Activated CD4-positive, alpha-beta T cell treated with anti-CD3 and anti-CD28 coated beads, Interleukin-2, amount 10 ng/mL, durations not matched to agents 7 days and 5 days (primary cell): ENCODE measurements around the gene MBLAC2. TPM values are rescaled to one million over a fixed set of nuclear protein-coding genes. Genes with fewer than 3 reads are reported as not detected.

ENCODE experiments used
- CTCF ChIA-PET: fragments of 350-600 bp; sonication (Branson Sonifier 250); formaldehyde crosslinking; loops from one replicate; lab custom pipeline; 2021; ENCODE audit warnings: antibody characterized with exemption; lab: Charles Lee
- POLR2A ChIA-PET: fragments of 350-600 bp; sonication (Branson Sonifier 250); formaldehyde crosslinking; loops from one replicate; lab custom pipeline; 2021; ENCODE audit warnings: antibody characterized with exemption; lab: Charles Lee
- DNase-seq: peaks from one replicate; pipeline ENCODE4 v3.0.0-alpha.2; 2020
- H3K27ac Mint-ChIP-seq: one replicate; pipeline ENCODE4 v1.8.0; 2021; ENCODE audit warnings: mild to moderate bottlenecking, moderate library complexity, mixed read lengths
- H3K27me3 Mint-ChIP-seq: one replicate; pipeline ENCODE4 v1.8.0; 2021; ENCODE audit warnings: mixed read lengths
- H3K36me3 Mint-ChIP-seq: one replicate; pipeline ENCODE4 v1.8.0; 2021; ENCODE audit warnings: low read depth, mixed read lengths
- H3K4me1 Mint-ChIP-seq: one replicate; pipeline ENCODE4 v1.8.0; 2021; ENCODE audit warnings: mixed read lengths
- H3K4me3 Mint-ChIP-seq: one replicate; pipeline ENCODE4 v1.8.0; 2021; ENCODE audit warnings: mild to moderate bottlenecking, moderate library complexity, mixed read lengths
- H3K9me3 Mint-ChIP-seq: one replicate; pipeline ENCODE4 v1.8.0; 2021; ENCODE audit warnings: mixed read lengths
- total RNA-seq, 2 experiments: library from RNA; stranded (reverse); gene quantifications; one replicate each; pipeline ENCODE4 v1.2.3, GENCODE V29; 2021

The MBLAC2 gene
- total RNA-seq, 2 experiments from 2014 or later, result 6.1 to 7.3 TPM

GRCh38 chr5:90438100-90438499, 36.5 kb downstream of the MBLAC2 start:
- Mint-ChIP-seq H3K27ac (no peak overlapping the region), H3K9me3 (no peaks in the 10 kb centered on the region), H3K27me3 (peaks cover 18% of the 10 kb centered on the region), H3K4me1 (peaks cover 10% of the 10 kb centered on the region), H3K36me3 (no peaks in the 10 kb centered on the region), H3K4me3 (no peak overlapping the region)
- DNase-seq, result no peak
- ChIA-PET POLR2A (interaction anchor here (0.6 kb wide), 1 partner anchor 11 kb away, joined by 4 read pairs; no protein-coding TSS in a partner anchor), CTCF (interaction anchor here (1.1 kb wide), 1 partner anchor 88 kb away, joined by 3 read pairs; no protein-coding TSS in a partner anchor)

- peaks cover 18% of the 10 kb centered on the region for H3K27me3 Mint-ChIP-seq
- H3K4me1 Mint-ChIP-seq, result peaks cover 10% of the 10 kb centered on the region
- ChIA-PET CTCF (no interaction called here), POLR2A (interaction anchor here (0.6 kb wide), 1 partner anchor 11 kb away, joined by 4 read pairs; no protein-coding TSS in a partner anchor)
- no peak overlapping the region for H3K4me3 Mint-ChIP-seq
- H3K36me3 Mint-ChIP-seq, result no peaks in the 10 kb centered on the region
- DNase-seq, result no peak
- no peak overlapping the region for H3K27ac Mint-ChIP-seq
- H3K9me3 Mint-ChIP-seq, result no peaks in the 10 kb centered on the region
Measured at GRCh38 chr5:90437663-90438062, 36.9 kb downstream of the MBLAC2 start.

- H3K4me1 Mint-ChIP-seq, result no peaks in the 10 kb centered on the region
- no peaks in the 10 kb centered on the region for H3K9me3 Mint-ChIP-seq
- H3K4me3 Mint-ChIP-seq, result no peak overlapping the region
- peaks cover 31% of the 10 kb centered on the region for H3K27me3 Mint-ChIP-seq
- no peak overlapping the region for H3K27ac Mint-ChIP-seq
- DNase-seq, result peak; percentile 57
- ChIA-PET POLR2A (no interaction called here), CTCF (no interaction called here)
- H3K36me3 Mint-ChIP-seq, result no peaks in the 10 kb centered on the region
Measured at GRCh38 chr5:90434116-90434714, 40.4 kb downstream of the MBLAC2 start.

GRCh38 chr5:90424245-90424644, 50.3 kb downstream of the MBLAC2 start:
- H3K27ac Mint-ChIP-seq, result no peak overlapping the region
- no peaks in the 10 kb centered on the region for H3K9me3 Mint-ChIP-seq
- no peak overlapping the region for H3K4me3 Mint-ChIP-seq
- ChIA-PET CTCF (no interaction called here), POLR2A (no interaction called here)
- H3K27me3 Mint-ChIP-seq, result peaks cover 31% of the 10 kb centered on the region
- DNase-seq, result no peak
- H3K36me3 Mint-ChIP-seq, result no peaks in the 10 kb centered on the region
- no peaks in the 10 kb centered on the region for H3K4me1 Mint-ChIP-seq

- POLR2A ChIA-PET, result no interaction called here
Measured at GRCh38 chr5:90421136-90421535, 53.4 kb downstream of the MBLAC2 start.

GRCh38 chr5:90418214-90418613, 56.4 kb downstream of the MBLAC2 start:
- ChIA-PET CTCF (no interaction called here), POLR2A (no interaction called here)
- Mint-ChIP-seq H3K9me3 (no peaks in the 10 kb centered on the region), H3K36me3 (no peaks in the 10 kb centered on the region), H3K27me3 (peaks cover 19% of the 10 kb centered on the region), H3K4me1 (no peaks in the 10 kb centered on the region), H3K4me3 (no peak overlapping the region), H3K27ac (no peak overlapping the region)
- no peak for DNase-seq

More at GRCh38 chr5:90421136-90421535, 53.4 kb downstream of the MBLAC2 start:
- H3K27ac Mint-ChIP-seq, result no peak overlapping the region
- no peak overlapping the region for H3K4me3 Mint-ChIP-seq
- DNase-seq, result no peak
- H3K27me3 Mint-ChIP-seq, result peaks cover 28% of the 10 kb centered on the region
- H3K36me3 Mint-ChIP-seq, result no peaks in the 10 kb centered on the region
- CTCF ChIA-PET, result no interaction called here
- no peaks in the 10 kb centered on the region for H3K4me1 Mint-ChIP-seq
- H3K9me3 Mint-ChIP-seq, result no peaks in the 10 kb centered on the region

GRCh38 chr5:90410178-90410762, 64.3 kb downstream of the MBLAC2 start:
- Mint-ChIP-seq H3K4me3 (no peak overlapping the region), H3K27me3 (no peaks in the 10 kb centered on the region), H3K27ac (no peak overlapping the region), H3K36me3 (peaks cover 12% of the 10 kb centered on the region), H3K9me3 (no peaks in the 10 kb centered on the region), H3K4me1 (peaks cover 18% of the 10 kb centered on the region)
- ChIA-PET POLR2A (interaction anchor here (0.5 to 1.2 kb wide), 3 partner anchors 64 to 172 kb away, joined by 3 to 6 read pairs (median 3); partner anchors contain the start of genes MBLAC2 and POLR3G), CTCF (interaction anchor here (1.0 to 1.3 kb wide), 5 partner anchors 9 to 120 kb away, joined by 3 to 5 read pairs (median 3); partner anchors contain the start of genes LYSMD3, MBLAC2 and POLR3G)
- DNase-seq, result no peak

- no peak within 1 kb of the TSS for H3K27ac Mint-ChIP-seq
- H3K4me3 Mint-ChIP-seq, result no peak within 1 kb of the TSS
- H3K4me1 Mint-ChIP-seq, result peaks cover 18% of the 10 kb centered on the region
- peaks cover 16% of the 10 kb centered on the region for H3K36me3 Mint-ChIP-seq
- peak; percentile 93 for DNase-seq
- H3K9me3 Mint-ChIP-seq, result no peaks in the 10 kb centered on the region
- no peaks in the 10 kb centered on the region for H3K27me3 Mint-ChIP-seq
- ChIA-PET CTCF (interaction anchor here (1.0 to 1.3 kb wide), 5 partner anchors 9 to 121 kb away, joined by 3 to 5 read pairs (median 3); partner anchors contain the start of genes LYSMD3, MBLAC2 and POLR3G), POLR2A (interaction anchor here (0.5 to 1.2 kb wide), 3 partner anchors 65 to 173 kb away, joined by 3 to 6 read pairs (median 3); partner anchors contain the start of genes MBLAC2 and POLR3G)
Measured at GRCh38 chr5:90409318-90410177, 65.0 kb downstream of the MBLAC2 start, which contains the start of gene CETN3. CETN3 (minus strand) TSS chr5:90409756; CDS start chr5:90409661, 95 bp downstream.

GRCh38 chr5:90408571-90409317, 65.8 kb downstream of the MBLAC2 start:
- Mint-ChIP-seq H3K27ac (no peak overlapping the region), H3K4me3 (no peak overlapping the region), H3K27me3 (no peaks in the 10 kb centered on the region), H3K36me3 (peaks cover 17% of the 10 kb centered on the region), H3K4me1 (peaks cover 18% of the 10 kb centered on the region), H3K9me3 (no peaks in the 10 kb centered on the region)
- CTCF ChIA-PET, result interaction anchor here (1.0 kb wide), 1 partner anchor 51 kb away, joined by 3 read pairs; no protein-coding TSS in a partner anchor
- POLR2A ChIA-PET, result no interaction called here
- no peak for DNase-seq

Other genes starting within 250 kb of the MBLAC2 start
- gene CETN3, start 65.0 kb downstream of the MBLAC2 start, total RNA-seq, result 10 to 100 TPM; 25.0 to 28.2 TPM
- gene POLR3G, start 93 bp upstream of the MBLAC2 start, total RNA-seq, result 1 to 10 TPM; 3.0 to 3.5 TPM
- gene LYSMD3, start 54.8 kb upstream of the MBLAC2 start, total RNA-seq, result 10 to 100 TPM; 21.1 to 22.5 TPM
- gene ADGRV1, start 84.0 kb upstream of the MBLAC2 start, total RNA-seq, result not detected